A673 (cell line): ENCODE results near the gene QSOX2.

ENCODE experiments used
- CTCF ChIP-seq: fragments of 300-800, 200-600 bp; sonication (generic); conservative IDR thresholded peaks from 2 replicates; pipeline ENCODE4 v1.5.1; 2017; ENCODE audit warnings: low read depth, mild to moderate bottlenecking, antibody characterized with exemption, low read length, moderate library complexity, mixed read lengths
- EZH2 ChIP-seq: fragments of 200-600 bp; sonication (generic); IDR thresholded peaks from 2 replicates; pipeline ENCODE4 v1.6.1; 2017; ENCODE audit warnings: borderline replicate concordance, low read depth, mild to moderate bottlenecking, mixed read lengths, antibody characterized with exemption, low read length; ENCODE audit not compliant: poor library complexity, severe bottlenecking

- no peak for TF ChIP-seq CTCF
- no peak for TF ChIP-seq EZH2
Measured at GRCh38 chr9:136282272-136282861, 36.8 kb upstream of the QSOX2 start.
